ENCODE measurements around the gene GREB1.

Gene GREB1

GRCh38 chr2:11677136-11678055 is 143.6 kb downstream of the GREB1 start:
- no peaks in the 10 kb centered on the region for H3F3A ChIP-seq (ENCODE audit: insufficient read depth)
- no peaks in the 10 kb centered on the region for H3K9me2 ChIP-seq (replicated peaks; ENCODE audit: insufficient read depth, low read length)
- no peak overlapping the region for H3K9ac ChIP-seq (ENCODE audit: low read length)
- H2AFZ ChIP-seq (ENCODE audit: low read depth, low read length, severe bottlenecking) = no peak overlapping the region
- no peak overlapping the region for H3K27ac ChIP-seq (ENCODE audit: low read depth, low read length)
- H4K20me1 ChIP-seq (ENCODE audit: low read depth, low read length) = no peaks in the 10 kb centered on the region
- H3K79me2 ChIP-seq (ENCODE audit: insufficient read depth, low read length) = no peaks in the 10 kb centered on the region
- H3K4me3 ChIP-seq (ENCODE audit: insufficient read depth, low read length, poor library complexity, severe bottlenecking) = no peak overlapping the region
- H3K4me2 ChIP-seq (ENCODE audit: low read depth, low read length, poor library complexity, severe bottlenecking) = no peak overlapping the region
- no peak for TF ChIP-seq EZH2phosphoT487 (conservative IDR thresholded peaks at IDR 0.05; ENCODE audit: low read length)
- TF ChIP-seq CTCF (IDR thresholded peaks at IDR 0.05; ENCODE audit: insufficient read depth, low read length, poor library complexity, severe bottlenecking) = no peak
- no peaks in the 10 kb centered on the region for H3K36me3 ChIP-seq (ENCODE audit: low read length)
- no peaks in the 10 kb centered on the region for H3K9me3 ChIP-seq (ENCODE audit: insufficient read depth, low read length)
- H3K27me3 ChIP-seq (ENCODE audit: low read length) = no peaks in the 10 kb centered on the region

DNA sequence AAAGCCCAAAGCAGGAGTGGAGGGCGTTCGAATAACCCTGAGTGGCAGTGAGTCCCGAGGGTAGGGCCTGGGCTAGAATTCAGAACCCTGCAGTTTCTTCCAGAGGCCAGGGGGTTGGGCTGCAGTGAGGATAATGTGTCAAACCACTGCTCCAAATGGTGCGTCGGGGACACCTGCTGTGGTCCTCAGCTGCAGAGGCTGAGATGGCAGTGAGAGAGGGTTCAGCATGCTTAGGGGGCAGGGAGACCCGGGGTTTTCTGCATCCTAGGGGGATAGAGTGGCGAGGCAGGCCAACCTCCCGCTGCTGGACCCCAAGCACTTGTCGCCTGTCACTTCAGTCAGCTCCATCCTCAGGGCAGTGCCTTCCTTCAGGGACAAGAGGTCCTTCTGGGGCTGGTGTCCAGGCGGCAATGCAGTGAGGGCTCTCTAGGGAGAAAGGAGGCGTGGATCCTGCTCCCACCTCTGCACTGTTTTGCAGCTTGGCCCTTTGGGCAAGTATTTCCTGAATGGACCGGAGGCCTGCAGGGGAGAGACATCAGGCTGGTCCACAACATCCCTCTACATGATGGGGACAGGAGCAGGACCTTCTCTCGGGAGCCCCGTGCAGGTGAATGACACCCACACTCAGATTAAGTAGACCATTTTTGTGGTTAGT is 144.6 kb downstream of the GREB1 start:
- Histone ChIP-seq H3K36me3 (ENCODE audit: low read length) (no peaks in the 10 kb centered on the region), H3K27me3 (ENCODE audit: low read length) (no peaks in the 10 kb centered on the region), H3K9me3 (ENCODE audit: insufficient read depth, low read length) (no peaks in the 10 kb centered on the region), H3F3A (ENCODE audit: insufficient read depth) (no peaks in the 10 kb centered on the region), H3K9me2 (replicated peaks; ENCODE audit: insufficient read depth, low read length) (no peaks in the 10 kb centered on the region), H3K4me3 (ENCODE audit: insufficient read depth, low read length, poor library complexity, severe bottlenecking) (no peak overlapping the region), H4K20me1 (ENCODE audit: low read depth, low read length) (no peaks in the 10 kb centered on the region), H3K79me2 (ENCODE audit: insufficient read depth, low read length) (no peaks in the 10 kb centered on the region), H2AFZ (ENCODE audit: low read depth, low read length, severe bottlenecking) (no peak overlapping the region), H3K4me2 (ENCODE audit: low read depth, low read length, poor library complexity, severe bottlenecking) (no peak overlapping the region), H3K27ac (ENCODE audit: low read depth, low read length) (no peak overlapping the region), H3K9ac (ENCODE audit: low read length) (no peak overlapping the region)
- TF ChIP-seq CTCF (IDR thresholded peaks at IDR 0.05; ENCODE audit: insufficient read depth, low read length, poor library complexity, severe bottlenecking) = no peak
- no peak for TF ChIP-seq EZH2phosphoT487 (conservative IDR thresholded peaks at IDR 0.05; ENCODE audit: low read length)

DNA sequence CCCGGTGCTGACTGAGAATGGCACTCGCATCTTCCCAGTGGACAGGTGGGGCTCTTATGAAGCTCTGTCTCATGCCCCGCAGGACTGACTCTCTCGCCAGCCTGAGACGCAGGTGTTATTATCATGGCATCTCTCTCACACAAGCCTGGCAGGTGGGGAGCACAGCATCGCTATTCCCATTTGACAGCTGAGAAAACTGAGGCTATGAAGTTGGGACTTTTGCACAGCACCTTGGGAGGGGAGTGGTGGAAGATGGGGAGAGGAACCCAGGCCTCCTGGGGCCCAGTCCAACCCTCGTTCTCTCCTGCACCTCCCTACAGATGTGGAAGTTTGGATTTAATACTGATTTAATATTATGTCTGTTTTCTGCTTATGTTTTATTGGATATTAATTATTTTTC is 145.2 kb downstream of the GREB1 start:
- Histone ChIP-seq H3K9me2 (replicated peaks; ENCODE audit: insufficient read depth, low read length) (no peaks in the 10 kb centered on the region), H3K9ac (ENCODE audit: low read length) (no peak overlapping the region), H3K4me3 (ENCODE audit: insufficient read depth, low read length, poor library complexity, severe bottlenecking) (no peak overlapping the region), H3K27ac (ENCODE audit: low read depth, low read length) (no peak overlapping the region), H3K4me2 (ENCODE audit: low read depth, low read length, poor library complexity, severe bottlenecking) (no peak overlapping the region), H3F3A (ENCODE audit: insufficient read depth) (no peaks in the 10 kb centered on the region), H4K20me1 (ENCODE audit: low read depth, low read length) (no peaks in the 10 kb centered on the region), H3K36me3 (ENCODE audit: low read length) (no peaks in the 10 kb centered on the region), H2AFZ (ENCODE audit: low read depth, low read length, severe bottlenecking) (no peak overlapping the region), H3K9me3 (ENCODE audit: insufficient read depth, low read length) (no peaks in the 10 kb centered on the region), H3K27me3 (ENCODE audit: low read length) (no peaks in the 10 kb centered on the region), H3K79me2 (ENCODE audit: insufficient read depth, low read length) (no peaks in the 10 kb centered on the region)
- TF ChIP-seq CTCF (IDR thresholded peaks at IDR 0.05; ENCODE audit: insufficient read depth, low read length, poor library complexity, severe bottlenecking) (no peak), EZH2phosphoT487 (conservative IDR thresholded peaks at IDR 0.05; ENCODE audit: low read length) (no peak)
